HTERT RPE-1 (cell line): ENCODE data around the gene HLA-DPB1.
"Not testable (repeated sequence)": the region's sequence is repeated elsewhere in the genome, so short reads cannot be mapped to it uniquely, and the experiment has no call there.

Experiments used
- in situ Hi-C: fragments of 300-500 bp; cut with MboI; formaldehyde crosslinking; loops from 4 replicates; pipeline ENCODE4 v1.14.3; 2020; ENCODE audit warnings: low sequenced_read_pairs

HLA-DPB1 gene

GRCh38 chr6:33075568-33076405 lies at the start of gene HLA-DPB1:
TSS of gene HLA-DPB1 (plus strand) at chr6:33075990. CDS start at chr6:33076042, 52 bp downstream.
- in situ Hi-C loops: no loop called here

GRCh38 chr6:33028220-33028849 lies 47.5 kb upstream of the HLA-DPB1 start:
- in situ Hi-C loops: no loop called here

GRCh38 chr6:33029328-33030184 lies 46.2 kb upstream of the HLA-DPB1 start:
- in situ Hi-C loops: no loop called here

GRCh38 chr6:33030245-33030644 lies 45.5 kb upstream of the HLA-DPB1 start:
- in situ Hi-C loops: no loop called here

GRCh38 chr6:33034554-33034953 lies 41.2 kb upstream of the HLA-DPB1 start:
- in situ Hi-C loops: no loop called here

- in situ Hi-C loops: no loop called here
Measured at GRCh38 chr6:33036535-33036934, 39.3 kb upstream of the HLA-DPB1 start.

GRCh38 chr6:33040157-33040556 lies 35.6 kb upstream of the HLA-DPB1 start:
- in situ Hi-C loops: no loop called here

GRCh38 chr6:33049323-33050013 lies 26.3 kb upstream of the HLA-DPB1 start:
- in situ Hi-C loops: no loop called here

- in situ Hi-C loops: no loop called here
Measured at GRCh38 chr6:33050014-33050810, 25.6 kb upstream of the HLA-DPB1 start.

- in situ Hi-C loops: no loop called here
Measured at GRCh38 chr6:33052627-33053026, 23.2 kb upstream of the HLA-DPB1 start.

- in situ Hi-C loops: no loop called here
Measured at GRCh38 chr6:33053230-33053629, 22.6 kb upstream of the HLA-DPB1 start.

- in situ Hi-C loops: no loop called here
Measured at GRCh38 chr6:33057222-33058150, 18.3 kb upstream of the HLA-DPB1 start.

GRCh38 chr6:33061987-33062386 lies 13.8 kb upstream of the HLA-DPB1 start:
- in situ Hi-C loops: no loop called here

GRCh38 chr6:33063435-33063834 lies 12.4 kb upstream of the HLA-DPB1 start:
- in situ Hi-C loops: not testable (repeated sequence)

GRCh38 chr6:33064723-33065122 lies 11.1 kb upstream of the HLA-DPB1 start:
- in situ Hi-C loops: no loop called here

GRCh38 chr6:33065312-33065711 lies 10.5 kb upstream of the HLA-DPB1 start:
- in situ Hi-C loops: no loop called here

GRCh38 chr6:33066917-33067521 lies 8.8 kb upstream of the HLA-DPB1 start:
- in situ Hi-C loops: no loop called here

GRCh38 chr6:33069021-33069738 lies 6.6 kb upstream of the HLA-DPB1 start:
- in situ Hi-C loops: no loop called here
